NCI-H748 (cell line): ENCODE data around the gene CNDP1.
A peak's percentile ranks its signal among the peaks of the same experiment; 100 is the strongest.
"Not testable (repeated sequence)": the region's sequence is repeated elsewhere in the genome, so short reads cannot be mapped to it uniquely, and the experiment has no call there.

ENCODE experiments used
- DNase-seq: peaks from one replicate; lab custom pipeline; 2025; ENCODE audit not compliant: unreplicated experiment; lab: John Stamatoyannopoulos, UW

Gene CNDP1

DNA sequence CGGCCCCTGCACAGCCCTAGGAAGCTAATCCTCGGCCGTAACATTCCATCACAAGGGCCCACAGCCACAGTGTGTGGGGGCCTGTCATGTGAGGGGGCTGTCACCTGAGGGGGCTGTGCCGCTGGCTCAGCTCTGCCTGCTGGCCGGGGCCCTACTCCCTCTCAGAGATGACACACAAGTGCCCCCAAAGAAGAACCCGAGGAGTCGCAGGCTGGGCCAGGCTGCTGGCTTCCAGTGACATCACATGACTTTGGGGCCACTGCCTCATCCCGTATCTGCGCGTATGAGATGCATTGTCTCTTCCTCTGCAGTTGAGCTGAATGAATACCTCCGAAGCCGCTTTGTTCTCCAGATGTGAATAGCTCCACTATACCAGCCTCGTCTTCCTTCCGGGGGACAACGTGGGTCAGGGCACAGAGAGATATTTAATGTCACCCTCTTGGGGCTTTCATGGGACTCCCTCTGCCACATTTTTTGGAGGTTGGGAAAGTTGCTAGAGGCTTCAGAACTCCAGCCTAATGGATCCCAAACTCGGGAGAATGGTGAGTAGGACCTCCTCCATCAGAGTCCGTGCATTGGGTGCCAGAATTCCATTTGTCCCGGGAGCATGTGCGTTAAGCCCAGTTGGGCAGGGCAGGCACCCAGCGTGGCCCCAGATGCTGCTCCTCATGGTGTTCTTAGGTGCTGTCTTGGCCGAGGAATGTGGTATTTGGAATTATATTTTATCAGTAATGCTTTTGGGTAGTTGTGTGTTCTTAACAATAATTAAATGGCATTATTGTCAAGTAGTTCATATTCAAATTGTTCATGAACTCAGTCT, at the start of gene CNDP1:
CNDP1 (plus strand) TSS at position 351 of the 820 bp plus-strand sequence; CDS start at position 519, 168 bp downstream.
- no peak for DNase-seq

GRCh38 chr18:74486119-74486849, 48.0 kb upstream of the CNDP1 start:
- no peak for DNase-seq

- DNase-seq, result no peak
Measured at GRCh38 chr18:74488354-74488753, 45.9 kb upstream of the CNDP1 start.

DNA sequence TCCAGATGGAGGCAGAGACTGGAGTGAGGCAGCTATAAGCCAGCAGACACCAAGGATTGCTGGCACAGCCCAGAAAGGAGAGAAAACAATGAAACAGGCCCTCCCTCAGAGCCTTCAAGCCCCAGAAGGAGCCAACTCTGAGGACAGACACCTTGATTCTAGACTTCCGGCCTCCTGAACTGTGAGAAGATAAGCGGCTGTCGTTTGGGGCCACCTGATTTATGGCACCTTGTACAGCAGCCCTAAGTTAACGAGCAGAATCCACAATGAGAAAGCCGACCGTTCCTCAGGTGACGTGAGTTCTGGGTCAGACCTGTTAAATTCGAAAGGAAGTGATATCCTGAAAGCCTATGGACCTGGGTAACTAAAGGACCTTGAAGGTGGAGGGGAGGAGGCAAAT, 45.4 kb upstream of the CNDP1 start:
- DNase-seq, result no peak

DNA sequence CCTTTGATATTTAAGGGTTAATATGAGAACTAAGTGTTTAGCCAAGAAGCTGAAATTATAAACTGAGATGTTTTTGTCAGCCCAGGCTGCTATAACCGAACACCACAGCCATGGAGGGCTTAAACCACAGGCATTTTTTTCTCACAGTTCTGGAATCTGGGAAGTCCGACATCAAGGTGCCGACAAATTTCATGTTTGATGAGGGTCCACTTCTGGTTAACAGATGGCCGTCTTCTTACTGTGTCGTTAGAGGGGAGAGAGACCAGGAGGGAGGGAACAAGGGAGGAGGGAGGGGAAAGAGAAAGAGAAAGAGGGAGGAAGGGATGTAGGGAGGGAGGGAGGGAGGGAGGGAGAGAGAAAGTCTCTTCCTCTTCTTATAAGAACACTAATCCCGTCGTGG, 44.6 kb upstream of the CNDP1 start:
- no peak for DNase-seq

DNA sequence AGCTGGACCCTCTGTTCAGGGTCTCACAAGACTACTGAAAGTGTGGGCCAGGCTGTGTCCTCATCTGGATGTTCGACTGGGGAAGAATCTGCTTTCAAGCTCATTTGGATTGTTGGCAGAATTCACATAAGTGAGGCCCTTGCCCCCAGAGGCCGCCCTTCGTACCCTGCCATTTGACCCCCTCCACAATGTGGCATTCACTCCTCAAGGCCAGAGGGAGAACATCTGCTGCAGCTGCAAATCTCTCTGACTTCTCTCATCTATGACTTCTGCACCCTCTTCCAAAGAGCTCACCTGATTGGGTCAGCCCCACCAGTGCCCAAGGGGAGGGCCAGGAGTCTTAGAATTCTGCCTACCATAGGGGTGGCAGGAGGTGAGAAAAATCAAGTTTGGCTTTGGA, 42.0 kb upstream of the CNDP1 start:
- no peak for DNase-seq

DNA sequence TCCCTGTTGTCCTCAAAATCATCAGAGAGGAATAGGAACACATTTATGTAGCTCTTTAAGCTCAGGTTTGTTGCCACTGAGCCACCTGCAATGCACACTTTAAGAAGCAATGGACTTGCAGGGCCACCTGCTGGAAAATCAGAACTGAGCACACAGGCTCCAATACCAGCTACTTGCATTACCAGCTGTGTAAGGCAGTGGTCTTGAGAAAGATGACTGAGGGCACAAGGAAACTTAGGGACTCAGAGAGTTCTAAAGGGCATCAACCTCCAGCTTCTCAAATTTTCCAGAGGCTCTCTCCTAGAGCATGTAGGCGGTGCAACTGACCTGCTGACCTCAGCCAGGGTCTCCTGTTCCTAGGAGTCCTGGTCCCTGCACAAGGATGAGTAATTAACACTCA, 40.6 kb upstream of the CNDP1 start:
- DNase-seq, result peak; percentile 85

DNA sequence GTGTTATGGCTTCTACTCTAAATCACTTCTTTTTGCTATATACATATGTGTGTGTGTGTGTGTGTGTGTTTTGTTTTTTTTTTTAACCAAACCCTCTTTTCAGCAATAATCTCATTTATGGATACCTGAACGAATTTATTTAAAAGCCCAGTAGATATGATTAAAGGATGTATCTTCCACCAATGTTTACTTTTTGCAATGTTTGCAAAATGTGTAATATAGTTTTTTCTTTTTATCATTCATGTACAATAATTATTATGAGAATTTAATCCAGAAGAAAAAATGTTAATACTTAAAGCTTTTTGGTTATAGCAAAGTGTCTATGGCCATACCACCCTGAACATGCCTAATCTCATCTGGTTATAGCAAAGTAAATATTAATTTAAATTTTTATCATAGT, 39.8 kb upstream of the CNDP1 start:
- no peak for DNase-seq

- peak; percentile 99 for DNase-seq
Measured at GRCh38 chr18:74495581-74496507, 38.5 kb upstream of the CNDP1 start, which contains the start of gene CNDP2. Gene CNDP2, plus strand, starts transcription at chr18:74496363. Its CDS starts 3,611 bp downstream, at chr18:74499974.

DNA sequence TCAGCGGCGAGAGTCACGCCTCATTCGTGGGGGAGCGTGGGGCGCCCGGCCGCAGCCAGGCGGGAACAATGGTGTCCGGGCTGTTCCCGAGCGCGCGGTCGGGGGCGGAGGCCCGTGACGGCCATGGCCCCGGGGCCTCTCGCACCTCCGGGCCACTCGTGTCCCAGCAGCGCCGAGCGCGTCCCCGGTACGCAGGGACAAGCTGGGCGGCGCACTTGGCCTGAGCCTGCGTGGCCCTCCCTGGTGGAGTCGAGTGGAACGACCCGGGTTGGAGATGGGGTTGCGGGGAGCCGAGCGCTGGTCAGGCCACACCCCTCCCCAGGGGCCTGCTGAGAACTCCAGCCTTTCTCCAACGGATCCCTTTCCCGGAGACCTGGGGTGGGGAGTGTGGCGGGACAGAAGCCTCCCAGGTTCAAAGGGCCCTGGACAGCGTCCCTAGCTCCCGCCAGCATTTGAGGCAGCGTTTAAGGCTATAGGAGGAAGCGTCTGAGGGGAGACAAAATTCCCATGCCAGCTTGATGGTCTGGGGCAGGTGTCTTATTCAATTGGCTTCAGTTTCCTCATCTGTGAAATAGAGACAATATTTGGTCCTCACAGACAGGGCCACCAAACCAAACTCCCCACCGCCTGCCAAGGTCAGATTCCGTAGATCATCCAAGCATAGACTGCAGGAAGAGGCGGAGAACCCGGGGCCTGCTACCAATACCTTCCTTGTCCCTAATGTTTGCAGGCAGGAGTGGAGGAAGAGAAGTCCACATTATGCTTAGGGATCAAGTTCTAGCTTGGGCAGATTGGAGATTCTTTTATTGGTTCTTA, 37.6 kb upstream of the CNDP1 start:
- peak; percentile 67 for DNase-seq

DNA sequence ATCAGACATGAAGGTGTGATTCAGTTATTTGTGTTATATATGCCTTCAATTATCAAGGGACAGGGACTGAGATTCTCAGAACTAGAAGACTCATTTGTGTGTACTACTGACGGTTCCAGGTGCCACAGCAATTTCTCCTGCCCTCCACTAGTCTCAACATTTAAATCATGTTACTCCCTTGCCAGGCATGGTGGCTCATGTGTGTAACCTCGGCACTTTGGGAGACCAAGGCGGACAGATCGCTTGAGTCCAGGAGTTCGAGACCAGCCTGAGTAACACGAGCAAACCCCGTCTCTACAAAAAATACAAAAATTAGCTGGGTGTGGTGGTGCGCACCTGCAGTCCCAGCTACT, 37.0 kb upstream of the CNDP1 start:
- DNase-seq, result no peak

DNA sequence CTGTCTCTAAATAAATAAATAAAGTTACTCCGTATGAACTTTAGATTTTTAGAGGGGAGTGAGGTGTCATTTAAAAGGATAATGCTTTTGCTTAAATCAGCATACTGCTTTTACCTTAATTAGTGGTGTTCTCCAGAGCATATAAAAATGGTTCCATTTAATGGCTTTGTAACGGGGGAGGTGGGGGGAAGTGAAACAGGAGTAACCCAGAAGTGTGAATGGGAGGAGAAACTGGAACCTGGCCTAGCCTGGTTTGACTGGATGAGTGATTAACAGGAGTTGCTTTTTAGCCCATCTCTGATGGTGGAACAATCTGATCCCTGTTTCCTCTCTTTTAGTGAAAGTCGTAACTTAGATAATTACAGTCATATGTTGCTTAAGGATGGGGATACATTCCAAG, 36.5 kb upstream of the CNDP1 start:
- DNase-seq, result no peak

DNA sequence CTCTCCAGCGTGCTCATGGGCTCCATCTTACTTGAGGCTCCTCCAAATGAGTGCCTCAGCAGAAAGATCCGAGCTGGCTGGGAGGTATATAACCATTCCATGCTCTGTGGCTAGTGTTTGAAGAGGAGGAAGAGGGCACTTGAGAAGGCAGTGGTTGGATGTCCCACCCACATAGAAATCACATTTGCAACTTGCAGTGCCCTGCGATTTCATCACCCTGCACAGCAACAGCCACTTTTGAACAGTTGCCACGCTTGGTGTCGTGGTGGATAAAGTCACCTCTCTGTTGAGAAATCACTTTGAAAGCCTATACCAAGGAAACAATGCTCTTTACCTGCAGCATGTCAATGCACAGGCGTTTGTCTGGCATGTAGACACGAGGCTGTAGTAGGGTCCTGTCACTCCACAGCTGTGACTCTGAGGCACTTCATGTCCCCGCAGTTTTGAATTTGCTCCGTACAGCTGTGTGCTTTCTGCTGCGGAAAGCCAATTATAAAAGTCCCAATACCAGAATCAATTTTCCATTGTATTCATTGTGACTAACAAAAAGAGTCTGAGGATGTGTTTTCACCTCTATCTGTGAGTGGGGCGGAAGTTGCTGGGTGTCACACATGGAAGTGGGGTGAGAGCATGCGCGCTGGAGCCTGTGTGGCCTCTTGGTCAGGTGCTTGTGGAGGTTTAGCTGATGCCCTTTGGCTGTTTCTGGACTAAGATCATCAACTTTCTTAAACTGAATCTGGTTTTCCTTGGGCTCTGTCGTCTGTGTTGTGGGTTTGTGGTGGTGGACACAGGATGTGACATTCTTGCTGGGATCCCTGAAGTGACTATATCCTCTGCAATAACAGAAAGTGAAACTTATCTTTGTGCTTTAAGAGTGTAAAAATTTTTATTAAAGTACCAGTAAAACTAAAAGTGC, 35.3 kb upstream of the CNDP1 start:
- DNase-seq, result no peak

GRCh38 chr18:74499633-74500032, 34.7 kb upstream of the CNDP1 start:
- no peak for DNase-seq

DNA sequence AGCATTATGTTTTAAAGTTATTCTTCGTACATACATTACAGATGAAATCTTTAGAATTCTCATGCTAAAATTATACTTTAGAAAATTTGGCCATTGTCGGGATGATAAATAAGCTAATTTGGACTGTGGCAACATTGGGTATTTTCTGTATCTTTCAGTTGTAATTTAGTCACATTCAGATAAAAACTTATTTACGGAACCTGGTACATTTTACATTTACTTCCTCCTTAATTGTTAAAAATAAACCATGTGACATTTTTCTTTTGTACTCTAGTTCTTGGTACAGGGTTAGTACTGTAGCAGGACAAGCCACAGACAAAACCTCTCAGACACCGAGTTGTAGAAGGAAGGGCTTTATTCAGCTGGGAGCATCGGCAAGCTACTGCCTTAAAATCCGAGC, 33.9 kb upstream of the CNDP1 start:
- DNase-seq, result no peak

DNA sequence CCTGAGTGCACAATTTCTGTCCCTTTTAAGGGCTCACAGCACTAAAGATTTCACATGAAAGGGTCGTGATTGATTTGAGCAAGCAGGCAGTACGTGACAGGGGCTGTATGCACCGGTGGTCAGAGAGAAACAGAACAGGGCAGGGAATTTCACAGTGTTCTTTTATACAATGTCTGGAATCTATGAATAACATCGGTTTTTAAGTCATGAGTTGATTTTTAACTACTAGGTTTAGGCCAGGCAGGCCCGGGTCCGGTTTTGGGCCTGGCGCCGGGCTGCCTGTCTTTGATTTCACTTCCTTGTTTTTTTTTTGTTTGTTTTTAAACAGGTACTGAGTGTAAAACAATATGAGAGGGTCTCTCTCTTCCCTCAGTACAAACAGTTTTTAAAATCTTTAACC, 33.5 kb upstream of the CNDP1 start:
- not testable (repeated sequence) for DNase-seq

DNA sequence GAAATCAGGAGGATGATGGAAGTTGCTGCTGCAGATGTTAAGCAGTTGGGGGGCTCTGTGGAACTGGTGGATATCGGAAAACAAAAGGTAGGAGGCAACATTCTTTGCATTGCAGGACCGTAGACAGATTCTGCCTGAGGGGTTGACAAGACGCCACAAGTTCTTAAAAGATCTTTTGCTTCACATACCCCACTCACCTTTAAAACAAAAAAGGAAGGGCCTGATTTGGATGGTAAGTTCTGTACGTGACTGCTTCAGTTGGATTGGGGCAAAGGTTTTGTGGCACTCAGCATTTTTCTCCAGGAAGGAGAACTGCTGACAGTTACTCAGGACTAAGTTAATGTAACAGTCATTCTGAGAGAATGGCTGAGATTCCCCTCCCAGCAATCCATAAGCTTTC, 32.9 kb upstream of the CNDP1 start:
- no peak for DNase-seq

GRCh38 chr18:74503137-74503536, 31.2 kb upstream of the CNDP1 start:
- DNase-seq, result no peak

DNA sequence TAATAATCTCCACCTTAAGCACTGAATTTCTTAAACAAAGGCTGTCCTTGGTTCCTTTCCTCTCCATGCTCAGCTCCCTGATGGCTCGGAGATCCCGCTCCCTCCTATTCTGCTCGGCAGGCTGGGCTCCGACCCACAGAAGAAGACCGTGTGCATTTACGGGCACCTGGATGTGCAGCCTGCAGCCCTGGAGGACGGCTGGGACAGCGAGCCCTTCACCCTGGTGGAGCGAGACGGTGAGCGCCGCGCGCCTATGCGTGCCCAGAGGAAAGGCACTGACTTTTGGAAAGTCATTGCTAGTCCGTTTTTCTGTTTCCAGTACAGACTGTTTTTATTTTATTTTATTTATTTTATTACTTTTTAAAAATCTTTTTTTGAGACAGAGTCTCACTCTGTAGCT, 28.5 kb upstream of the CNDP1 start:
- DNase-seq, result no peak
